HG03521 (cell line): ENCODE measurements around the gene SP3.
A peak's percentile ranks its signal among the peaks of the same experiment; 100 is the strongest.

ENCODE experiments used
- ATAC-seq: cut with Tn5 transposase; IDR thresholded peaks from one replicate; pipeline ENCODE4 v1.9.1; 2021; ENCODE audit warnings: mild to moderate bottlenecking, moderate library complexity; ENCODE audit not compliant: unreplicated experiment

SP3 gene

GRCh38 chr2:173943738-173944137 lies 21.4 kb downstream of the SP3 start:
- ATAC-seq = no peak

GRCh38 chr2:173942861-173943523 lies 22.2 kb downstream of the SP3 start:
- ATAC-seq = no peak

GRCh38 chr2:173941567-173941966 lies 23.6 kb downstream of the SP3 start:
- no peak for ATAC-seq

GRCh38 chr2:173940208-173941020 lies 24.8 kb downstream of the SP3 start:
- ATAC-seq = no peak

- no peak for ATAC-seq
Measured at GRCh38 chr2:173938700-173939384, 26.3 kb downstream of the SP3 start.

- ATAC-seq = no peak
Measured at GRCh38 chr2:173935305-173935704, 29.9 kb downstream of the SP3 start.

GRCh38 chr2:173934895-173935294 lies 30.3 kb downstream of the SP3 start:
- ATAC-seq = no peak

- ATAC-seq = no peak
Measured at GRCh38 chr2:173931751-173932150, 33.4 kb downstream of the SP3 start.

GRCh38 chr2:173929441-173929840 lies 35.7 kb downstream of the SP3 start:
- ATAC-seq = no peak

- ATAC-seq = no peak
Measured at GRCh38 chr2:173926875-173927274, 38.3 kb downstream of the SP3 start.

GRCh38 chr2:173924285-173924684 lies 40.9 kb downstream of the SP3 start:
- no peak for ATAC-seq

GRCh38 chr2:173922760-173923159 lies 42.4 kb downstream of the SP3 start:
- ATAC-seq = no peak

GRCh38 chr2:173922068-173922467 lies 43.1 kb downstream of the SP3 start:
- ATAC-seq = no peak

- ATAC-seq = no peak
Measured at GRCh38 chr2:173914055-173914927, 50.9 kb downstream of the SP3 start.

- no peak for ATAC-seq
Measured at GRCh38 chr2:173909846-173910245, 55.3 kb downstream of the SP3 start.

- ATAC-seq = no peak
Measured at GRCh38 chr2:173906626-173907025, 58.5 kb downstream of the SP3 start.

GRCh38 chr2:173903601-173904394 lies 61.4 kb downstream of the SP3 start:
- ATAC-seq = no peak

- ATAC-seq = peak; percentile 60
Measured at GRCh38 chr2:173898996-173899395, 66.2 kb downstream of the SP3 start.

GRCh38 chr2:173898178-173898668 lies 67.0 kb downstream of the SP3 start:
- ATAC-seq = peak; percentile 79

GRCh38 chr2:173896755-173897154 lies 68.4 kb downstream of the SP3 start:
- no peak for ATAC-seq
